LNCAP (cell line): ENCODE results near the gene FHIT.

Source experiments
- CTCF ChIP-seq: fragments of 450-650 bp; IDR thresholded peaks from 2 replicates; pipeline ENCODE4 v1.5.1; 2017; ENCODE audit warnings: mild to moderate bottlenecking

The FHIT gene

GRCh38 chr3:60767536-60767935 is 483.7 kb downstream of the FHIT start:
- no peak for TF ChIP-seq CTCF

GRCh38 chr3:60765776-60766175 is 485.5 kb downstream of the FHIT start:
- TF ChIP-seq CTCF: no peak

DNA sequence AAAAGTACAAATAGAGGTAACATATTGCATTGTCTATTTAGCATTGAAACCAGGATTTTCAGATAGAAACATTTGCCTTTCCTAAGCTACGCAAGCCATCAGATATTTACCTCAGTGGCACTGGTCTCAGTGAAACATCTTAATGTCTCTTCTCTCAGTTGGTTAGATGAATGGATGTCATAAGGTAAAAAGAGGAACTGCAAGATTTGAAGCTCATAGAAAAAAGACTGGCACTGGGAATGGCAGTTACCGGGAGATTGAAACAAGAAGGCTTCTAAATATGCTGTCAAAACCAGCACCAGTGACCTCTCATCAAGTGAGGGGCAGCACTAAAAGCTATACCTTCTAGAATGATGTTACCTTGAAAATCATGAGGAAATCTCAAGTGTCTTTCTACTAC is 486.4 kb downstream of the FHIT start:
- TF ChIP-seq CTCF: no peak

GRCh38 chr3:60760145-60760544 is 491.1 kb downstream of the FHIT start:
- TF ChIP-seq CTCF: no peak

DNA sequence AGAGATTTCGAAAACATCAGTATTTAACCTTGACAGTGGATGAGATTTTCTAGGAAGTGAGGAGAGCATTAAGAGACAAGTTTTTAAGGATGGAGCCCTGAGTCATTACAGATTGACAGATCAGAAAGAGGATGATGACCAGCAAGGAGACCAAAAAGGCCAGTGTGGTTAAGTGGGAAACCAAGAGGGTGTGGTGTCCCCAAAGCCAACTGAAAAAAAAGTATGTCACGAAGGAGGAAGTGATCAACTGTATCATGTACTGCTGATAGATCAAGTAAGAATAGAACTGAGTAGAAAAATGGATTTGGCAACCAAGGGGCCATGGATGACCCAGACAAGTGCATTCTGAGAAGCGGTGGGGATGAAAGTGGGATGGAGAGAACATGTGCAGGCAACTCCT is 491.8 kb downstream of the FHIT start:
- TF ChIP-seq CTCF: no peak

GRCh38 chr3:60758831-60759230 is 492.4 kb downstream of the FHIT start:
- TF ChIP-seq CTCF: no peak

DNA sequence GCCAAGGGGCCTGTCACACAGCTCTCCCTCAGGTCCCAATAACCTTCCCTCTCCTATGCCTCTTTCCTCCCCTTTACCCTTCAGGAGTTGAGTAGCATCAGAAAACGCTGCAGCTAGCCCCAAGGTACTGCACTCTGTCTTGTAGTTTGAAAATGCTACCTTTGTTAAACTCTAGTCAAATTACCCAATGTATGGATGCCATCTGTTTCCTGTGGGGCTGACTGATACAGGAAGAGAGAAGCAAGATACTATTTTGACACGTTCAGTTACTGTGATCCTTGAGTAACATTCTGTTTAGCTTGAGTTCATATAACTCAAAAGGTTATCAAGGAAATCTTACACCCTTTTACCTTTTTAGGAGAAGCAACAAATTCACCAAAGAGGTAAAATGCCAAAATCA is 493.1 kb downstream of the FHIT start:
- TF ChIP-seq CTCF: no peak

GRCh38 chr3:60757724-60758123 is 493.5 kb downstream of the FHIT start:
- TF ChIP-seq CTCF: no peak
